Activated T-cell treated with anti-CD3 and anti-CD28 coated beads for 1 hour (primary cell): Measurements from ENCODE around the gene RGP1.
A peak's percentile ranks its signal among the peaks of the same experiment; 100 is the strongest.

ENCODE experiments used
- DNase-seq: peaks from one replicate; pipeline ENCODE4 v3.0.0-alpha.2; 2020; ENCODE audit warnings: low read depth

Gene RGP1

DNA sequence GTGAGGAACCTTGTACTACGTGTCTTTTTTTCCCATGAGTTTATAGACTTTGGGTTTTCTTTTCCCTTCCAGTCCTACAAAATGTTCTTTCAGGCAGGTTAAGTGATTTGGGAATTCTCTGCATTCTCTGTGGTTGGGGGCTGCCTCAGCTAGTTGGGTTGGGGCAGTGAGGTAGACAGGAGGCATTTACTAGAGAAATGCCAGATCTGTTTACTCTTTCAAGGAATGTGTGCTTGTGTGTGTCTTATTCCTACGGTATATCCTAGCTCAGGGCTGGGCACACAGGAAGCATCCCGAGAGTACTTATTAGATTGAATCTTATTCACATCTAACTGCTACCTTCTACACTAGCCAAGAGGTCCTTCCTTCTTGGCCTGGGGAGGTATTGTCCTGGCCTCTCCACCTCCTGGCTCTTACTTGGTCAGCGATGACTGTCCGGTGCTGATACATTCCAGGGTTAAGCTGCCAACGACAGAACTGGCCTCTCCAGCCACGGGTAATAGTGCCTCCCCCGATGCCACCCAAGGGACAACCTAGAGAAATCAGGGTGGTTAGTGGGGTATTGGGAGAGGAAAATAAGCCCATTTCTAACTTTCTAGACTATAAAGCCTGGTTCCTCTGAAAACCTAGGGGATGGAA lies 5.1 kb upstream of the RGP1 start:
- no peak for DNase-seq

DNA sequence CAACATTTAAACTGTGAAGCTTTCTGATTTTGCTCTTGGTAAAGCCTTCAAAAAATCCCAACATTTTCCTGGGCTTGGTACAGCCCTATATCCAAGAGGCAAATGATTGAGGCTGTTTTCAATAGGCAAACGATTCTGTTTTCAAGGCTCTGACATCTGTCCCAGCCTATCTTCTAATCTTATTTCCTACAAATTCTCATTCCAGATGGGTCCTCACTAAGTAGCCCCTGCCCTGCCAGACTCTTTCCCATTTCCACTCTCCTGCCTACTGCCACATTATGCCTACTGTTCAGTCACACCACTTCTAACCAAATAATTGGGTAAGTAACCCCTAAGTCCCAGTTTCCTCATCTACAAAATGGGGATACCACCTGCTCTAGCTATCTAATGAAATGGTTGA lies 3.5 kb upstream of the RGP1 start:
- no peak for DNase-seq

DNA sequence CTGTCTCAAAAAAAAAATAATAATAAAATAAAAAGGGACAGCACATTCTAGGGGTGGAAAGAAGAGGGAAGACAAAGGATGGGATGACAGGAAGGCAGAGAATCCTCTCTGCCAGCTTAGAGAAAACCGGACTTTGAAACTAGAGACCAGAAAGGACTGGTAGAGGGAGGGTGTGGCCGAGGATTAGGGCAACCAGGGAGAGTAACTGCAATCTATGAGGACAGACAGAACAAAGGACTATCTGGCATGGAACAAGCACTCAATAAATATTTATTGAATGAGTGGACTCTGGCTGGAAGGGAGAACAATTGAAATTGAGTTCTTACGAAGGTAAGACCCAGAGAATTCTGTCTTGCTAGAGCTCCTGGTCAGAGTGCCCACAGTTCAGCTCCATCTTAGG lies 2.5 kb upstream of the RGP1 start:
- no peak for DNase-seq

DNA sequence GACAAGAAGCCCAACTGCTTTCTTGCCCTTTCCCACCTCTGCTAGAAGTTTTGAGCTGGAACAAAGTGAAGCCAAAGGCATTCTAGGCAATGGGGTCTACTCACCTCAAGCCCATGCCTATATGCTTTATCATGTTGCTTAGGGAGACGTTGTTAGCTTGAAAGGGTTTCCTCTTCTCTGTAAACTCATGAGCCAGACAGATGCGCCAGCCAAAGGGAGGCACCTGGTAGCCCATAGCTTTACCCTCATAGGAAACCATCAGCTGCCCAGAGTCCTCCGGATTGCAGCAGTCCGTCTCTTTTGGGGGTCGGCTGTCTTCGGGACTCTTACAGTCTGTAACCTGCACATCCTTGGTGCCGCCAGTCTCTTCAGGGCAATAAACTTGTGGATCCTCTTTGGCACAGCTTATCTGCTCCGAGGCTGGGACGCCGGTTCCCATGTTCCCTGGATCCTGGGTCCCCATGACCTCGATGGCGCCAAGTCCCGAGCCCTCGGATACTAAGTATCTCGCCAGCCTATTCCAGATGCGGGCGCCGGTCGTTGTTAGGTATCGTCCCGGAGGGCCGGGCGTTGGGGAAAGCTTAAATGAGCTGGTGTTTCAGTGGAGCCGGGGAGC lies 737 bp upstream of the RGP1 start:
- DNase-seq: no peak

DNA sequence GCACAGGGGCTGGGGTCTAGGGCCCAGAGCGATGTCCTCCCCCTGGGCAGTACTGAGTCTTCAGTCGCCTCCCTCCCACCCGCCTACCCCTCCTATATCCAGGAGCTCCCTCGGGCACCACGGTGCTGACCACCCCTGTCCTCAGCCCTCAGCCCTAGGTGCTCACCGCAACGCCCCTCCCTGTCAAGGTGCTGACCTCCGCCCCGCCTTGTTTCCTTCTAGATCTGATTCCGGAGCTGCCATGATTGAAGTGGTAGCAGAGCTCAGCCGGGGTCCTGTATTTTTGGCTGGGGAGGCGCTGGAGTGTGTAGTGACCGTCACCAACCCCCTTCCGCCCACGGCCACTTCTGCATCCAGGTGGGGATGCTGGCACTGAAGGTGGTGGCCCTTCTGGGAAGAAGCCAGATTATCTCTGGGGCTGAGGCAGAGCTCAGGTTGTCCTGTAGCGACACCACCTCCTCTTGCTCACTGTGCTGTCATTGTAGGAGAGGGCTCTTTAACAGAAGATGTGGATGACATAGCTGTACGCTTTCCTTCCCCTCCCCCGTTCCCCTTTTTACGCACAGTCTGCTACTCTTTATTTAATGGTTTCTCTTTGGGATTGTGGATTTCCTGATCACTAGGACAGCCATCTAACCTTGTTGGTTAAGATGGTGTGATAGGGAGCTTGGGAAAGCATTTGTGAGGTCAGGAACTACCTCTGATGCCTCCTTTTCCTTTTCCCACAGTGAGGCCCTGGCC lies 598 bp downstream of the RGP1 start:
- DNase-seq: peak; percentile 33

DNA sequence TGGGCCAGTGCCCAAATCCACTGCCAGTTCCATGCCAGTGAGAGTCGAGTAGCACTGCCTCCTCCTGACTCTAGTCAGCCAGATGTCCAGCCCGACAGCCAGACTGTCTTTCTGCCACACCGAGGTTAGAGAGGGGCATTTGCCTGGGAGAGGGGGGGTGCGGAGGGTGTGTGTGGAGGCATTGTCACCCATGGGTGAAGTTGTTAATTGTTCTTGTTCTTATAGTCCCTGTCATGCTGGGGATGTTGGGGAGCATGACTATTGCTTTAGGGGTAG lies 1.1 kb downstream of the RGP1 start:
- DNase-seq: no peak

DNA sequence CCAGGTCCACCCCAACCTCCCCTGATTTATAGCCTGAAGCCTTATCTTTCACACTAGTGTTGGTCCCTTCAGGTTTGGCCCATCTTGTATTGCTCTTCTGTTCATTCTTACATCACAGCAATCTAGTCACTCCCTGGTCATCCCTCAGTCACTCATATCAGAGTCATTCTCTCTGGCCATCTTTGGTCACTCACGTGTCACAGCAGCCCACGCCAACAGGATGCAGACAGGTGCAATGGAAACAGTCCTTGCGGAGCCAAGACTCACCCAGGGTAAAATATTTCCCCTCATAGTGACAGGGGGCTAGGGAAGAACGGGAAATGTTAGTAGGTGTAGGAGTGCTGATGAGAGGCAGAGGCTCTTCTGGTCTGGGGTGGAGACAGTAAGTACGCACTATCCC lies 4.4 kb downstream of the RGP1 start:
- no peak for DNase-seq

DNA sequence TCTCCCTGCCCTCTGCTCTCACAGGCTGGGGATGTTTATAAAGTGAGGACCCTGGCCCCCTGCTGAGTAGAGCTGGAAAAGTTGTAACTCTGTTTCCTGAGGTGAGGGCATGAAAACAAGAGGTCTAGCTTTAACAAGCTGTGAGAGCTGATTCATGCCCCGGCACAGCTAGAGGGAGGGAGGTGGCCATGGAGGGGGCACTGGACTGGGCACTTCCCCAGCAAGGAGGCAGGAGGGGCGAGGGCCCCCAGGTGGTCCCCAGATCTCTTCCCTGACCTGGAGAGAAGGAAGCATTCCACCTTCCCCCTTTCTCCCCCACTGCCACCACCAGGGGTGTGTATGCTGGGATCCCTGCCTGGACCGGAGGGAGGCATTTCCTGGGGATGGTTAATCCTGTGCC lies 5.2 kb downstream of the RGP1 start, which contains the start of gene MSMP:
Gene MSMP, minus strand, starts transcription at position 13 of the 400 bp plus-strand sequence. CDS start 147 bp downstream, outside the sequence.
- DNase-seq: no peak

DNA sequence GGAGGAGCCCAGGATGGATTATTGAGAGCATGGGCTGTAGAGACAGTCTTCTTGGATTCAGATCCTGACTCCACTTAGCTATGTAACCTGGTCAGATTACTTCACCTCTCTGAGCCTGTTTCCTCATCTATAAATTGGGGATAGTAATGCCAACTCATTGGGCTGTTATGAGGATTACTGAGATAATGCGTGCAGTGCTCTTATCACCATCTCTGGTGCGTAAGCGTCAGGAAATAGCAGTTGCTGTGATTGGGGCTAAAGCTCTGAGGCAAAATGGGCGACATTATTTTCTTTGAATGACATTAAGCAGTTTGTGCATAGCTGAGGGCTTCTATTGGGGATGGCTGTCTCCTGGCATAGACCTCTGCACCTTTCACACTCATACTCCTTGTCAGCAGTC lies 6.0 kb downstream of the RGP1 start:
- no peak for DNase-seq

DNA sequence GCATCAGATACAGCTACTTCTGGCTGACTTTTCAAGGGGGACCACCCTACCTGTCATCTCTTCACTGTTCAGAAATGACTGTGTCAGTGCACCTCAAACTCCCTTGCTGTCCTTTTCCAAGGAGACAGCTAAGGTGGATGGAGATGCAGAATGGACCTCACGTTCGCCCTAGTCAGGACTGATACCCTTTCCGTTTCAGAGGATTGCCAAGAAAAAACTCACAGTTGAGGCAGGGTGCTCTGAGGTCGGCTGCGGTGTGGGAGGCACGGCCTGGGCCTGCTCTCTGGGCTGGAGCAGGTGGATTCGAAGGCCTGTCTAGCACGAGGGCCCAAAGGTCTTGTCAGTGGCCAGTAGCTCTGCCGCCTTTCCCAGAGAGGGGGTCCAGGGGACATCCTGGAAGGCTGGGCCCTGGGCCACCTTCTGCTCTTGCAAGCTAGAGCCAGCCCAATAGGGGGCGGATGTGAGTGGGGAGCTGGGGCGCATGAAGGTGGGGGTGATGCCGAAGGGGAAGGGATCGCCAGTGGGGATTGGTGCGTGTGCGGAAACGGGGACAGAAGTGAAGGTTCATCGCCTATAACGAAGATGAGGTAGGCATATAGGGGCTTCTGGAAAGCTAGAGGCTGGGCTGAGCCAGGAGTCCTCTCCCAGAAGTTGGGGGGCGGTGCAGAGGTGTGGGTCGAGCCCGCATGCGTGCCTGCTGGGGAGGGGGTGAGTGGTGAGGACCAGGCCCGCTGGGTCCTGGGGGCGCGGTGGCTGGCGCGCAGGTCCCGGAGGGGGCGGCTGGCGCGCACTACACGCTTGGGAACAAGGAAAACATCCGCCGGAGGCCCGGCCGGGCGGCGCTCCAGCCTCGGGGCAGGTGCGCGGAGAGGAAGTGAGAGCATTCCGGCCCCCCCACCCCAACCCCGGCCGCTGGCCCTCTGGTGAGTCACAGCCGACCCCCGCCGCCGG lies 7.5 kb downstream of the RGP1 start:
- peak; percentile 73 for DNase-seq

DNA sequence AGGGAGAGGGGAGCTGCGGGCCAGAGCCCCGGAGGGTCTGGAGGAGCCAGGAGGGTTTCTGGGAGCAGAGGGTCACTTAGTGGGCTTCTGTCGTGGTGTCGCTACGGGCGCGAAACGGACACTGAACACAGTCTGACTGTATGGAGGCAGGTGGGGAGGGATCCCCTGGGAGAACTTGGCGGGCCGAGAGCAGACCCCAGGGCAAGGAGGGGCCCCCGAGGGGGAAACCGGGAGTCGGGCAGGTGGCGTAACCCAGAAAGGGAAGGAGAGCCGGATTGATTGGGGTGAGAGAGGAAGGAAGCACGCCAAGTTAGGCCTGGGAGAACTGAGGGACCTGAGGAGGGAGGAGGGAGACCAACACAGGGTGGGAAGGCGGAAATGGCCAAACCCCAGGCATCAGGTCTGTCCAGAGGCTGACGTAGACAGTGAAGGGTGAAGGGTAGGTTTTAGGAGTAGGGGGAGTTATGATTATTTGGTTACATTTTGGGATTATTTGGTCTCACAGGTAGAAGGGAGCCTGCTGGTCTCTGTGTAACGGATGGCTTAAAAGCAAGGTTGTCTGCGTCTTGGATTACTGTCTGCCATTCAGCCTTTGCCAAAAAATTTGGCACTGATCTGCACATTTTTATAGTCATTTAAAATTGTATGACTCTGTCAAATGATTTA lies 8.3 kb downstream of the RGP1 start:
- no peak for DNase-seq

DNA sequence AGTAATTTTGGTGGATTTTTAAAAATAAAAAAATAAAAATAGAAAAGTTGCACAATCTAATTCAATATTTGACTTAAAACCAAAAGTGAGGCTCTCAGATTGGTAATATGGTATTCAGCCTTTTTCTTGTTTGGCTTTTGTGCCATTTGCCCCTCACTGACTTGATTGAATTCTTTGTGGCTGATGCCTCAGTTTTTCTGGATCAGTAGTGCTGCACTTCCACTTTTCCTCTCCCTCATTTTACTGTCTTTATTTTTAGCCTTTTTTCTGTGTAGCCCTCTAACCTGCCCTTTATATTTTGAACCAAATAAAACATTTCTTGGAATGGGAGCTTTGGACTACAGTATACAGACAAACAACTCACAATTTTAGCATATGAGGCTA lies 8.8 kb downstream of the RGP1 start:
- no peak for DNase-seq

DNA sequence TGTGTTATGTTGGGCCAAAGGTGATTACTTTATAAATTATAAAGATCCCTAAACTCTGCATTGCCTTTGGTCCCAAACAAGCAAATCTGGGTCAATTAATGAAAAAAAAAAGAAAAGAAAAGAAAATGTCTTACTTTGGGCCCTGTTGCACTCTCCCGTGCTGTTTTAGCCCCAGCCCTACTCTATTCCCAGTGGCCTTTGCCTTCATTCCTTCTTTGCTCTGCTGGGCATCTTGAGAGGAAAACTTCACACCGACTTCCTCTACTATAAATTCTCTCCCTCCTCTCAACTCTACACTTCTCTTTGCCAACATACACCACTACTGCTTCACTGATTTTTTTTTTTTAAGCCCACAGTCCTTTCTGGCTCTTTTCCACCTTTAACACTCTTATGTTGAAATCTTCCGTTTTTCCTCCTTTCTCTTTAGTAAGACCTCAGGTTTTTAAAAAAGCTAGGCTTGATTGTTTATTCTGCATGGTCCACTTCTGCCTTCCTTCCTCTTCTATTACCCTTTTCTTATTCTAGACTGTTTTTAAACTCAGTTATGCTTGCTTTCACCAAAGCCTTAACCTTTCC lies 9.5 kb downstream of the RGP1 start:
- no peak for DNase-seq

DNA sequence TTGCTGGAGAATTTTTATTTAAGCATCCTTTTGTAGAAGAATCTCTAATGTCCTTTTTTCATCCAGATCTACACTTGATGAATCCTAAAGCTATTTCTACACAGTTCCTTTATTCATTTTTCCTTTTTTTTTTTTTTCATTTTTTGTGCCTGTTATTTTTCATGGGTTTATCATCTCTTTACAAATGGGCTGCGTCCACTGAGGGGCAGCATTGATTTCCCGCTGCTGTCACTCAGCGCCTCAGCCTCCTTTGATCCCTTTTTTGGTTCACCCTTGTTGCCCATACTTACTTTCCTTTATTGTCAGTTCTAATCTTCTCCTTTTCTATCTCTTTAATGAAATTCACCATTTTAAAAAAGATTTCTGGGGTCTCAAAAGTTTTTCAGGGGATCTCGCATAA lies 10.7 kb downstream of the RGP1 start:
- DNase-seq: no peak

DNA sequence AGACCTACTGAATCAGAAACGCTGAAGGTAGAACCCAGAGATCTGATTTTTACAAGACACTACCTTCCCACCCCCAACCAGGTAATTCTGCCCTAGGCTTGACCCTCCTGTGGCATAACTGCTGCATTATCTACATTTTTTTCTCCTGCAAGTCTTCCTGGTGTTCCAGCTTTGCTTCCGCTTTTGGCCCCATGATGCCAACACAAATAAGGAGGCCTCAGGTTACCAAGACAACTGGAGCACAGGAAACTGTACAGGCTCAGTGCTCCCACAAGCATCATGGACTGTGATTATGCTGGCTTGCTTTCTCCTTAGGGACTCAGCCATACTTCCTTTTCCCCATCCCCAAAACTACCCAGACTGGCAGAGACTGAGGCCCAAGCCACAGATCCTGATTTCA lies 11.6 kb downstream of the RGP1 start:
- no peak for DNase-seq

DNA sequence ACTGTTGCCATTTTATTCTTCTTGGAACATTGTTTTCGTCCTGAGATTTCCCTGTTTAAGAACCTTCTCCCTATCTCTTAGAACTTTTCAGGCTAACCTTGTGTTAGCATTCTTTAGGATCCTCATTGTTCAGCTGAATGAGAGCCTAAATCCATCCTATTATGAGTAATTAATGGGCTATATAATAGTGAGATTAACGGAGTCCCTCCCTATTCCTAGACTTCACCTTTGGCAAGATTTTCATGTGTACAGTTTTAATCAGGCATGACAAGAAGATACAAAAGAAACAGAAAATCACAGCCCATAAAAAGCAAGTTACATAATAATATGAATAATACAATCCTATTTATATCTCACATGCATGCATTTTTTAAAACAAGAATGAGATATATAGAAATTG lies 14.1 kb downstream of the RGP1 start:
- no peak for DNase-seq

DNA sequence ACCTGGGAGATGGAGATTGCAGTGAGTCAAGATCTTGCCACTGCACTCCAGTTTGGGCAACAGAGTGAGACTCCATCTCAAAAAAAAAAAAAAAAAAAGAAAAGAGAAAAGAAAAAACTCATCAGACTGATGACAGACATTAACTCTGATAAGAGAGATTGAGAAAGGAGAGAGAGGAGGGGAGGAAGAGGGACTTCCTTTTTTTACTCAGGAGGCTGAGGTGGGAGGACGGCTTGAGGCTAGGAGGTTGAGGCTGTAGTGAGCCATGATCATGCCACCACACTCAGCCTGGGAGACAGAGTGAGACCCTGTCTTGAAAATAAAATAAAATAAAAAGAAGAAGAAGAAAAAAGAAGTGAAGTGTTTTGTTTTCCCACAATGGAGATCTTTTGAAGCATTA lies 14.7 kb downstream of the RGP1 start:
- no peak for DNase-seq

DNA sequence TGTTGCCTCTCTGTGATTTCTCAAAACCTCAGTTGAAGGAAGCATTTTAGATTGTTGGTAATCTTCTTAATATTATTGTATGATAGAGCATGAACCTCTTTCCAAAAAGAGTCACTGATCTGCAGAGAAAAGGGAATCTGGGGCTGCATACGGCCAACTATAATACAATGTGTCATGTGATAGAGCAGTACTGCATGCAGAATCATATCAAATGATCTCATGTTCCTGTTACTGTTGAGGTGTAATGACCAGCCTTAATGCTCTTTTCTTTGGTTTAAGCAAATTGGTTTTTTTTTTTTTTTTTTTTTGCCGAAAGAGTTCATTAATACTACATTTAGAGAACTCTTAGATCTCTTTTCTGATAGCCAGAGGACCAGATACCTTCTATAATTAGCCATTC lies 17.9 kb downstream of the RGP1 start:
- no peak for DNase-seq

DNA sequence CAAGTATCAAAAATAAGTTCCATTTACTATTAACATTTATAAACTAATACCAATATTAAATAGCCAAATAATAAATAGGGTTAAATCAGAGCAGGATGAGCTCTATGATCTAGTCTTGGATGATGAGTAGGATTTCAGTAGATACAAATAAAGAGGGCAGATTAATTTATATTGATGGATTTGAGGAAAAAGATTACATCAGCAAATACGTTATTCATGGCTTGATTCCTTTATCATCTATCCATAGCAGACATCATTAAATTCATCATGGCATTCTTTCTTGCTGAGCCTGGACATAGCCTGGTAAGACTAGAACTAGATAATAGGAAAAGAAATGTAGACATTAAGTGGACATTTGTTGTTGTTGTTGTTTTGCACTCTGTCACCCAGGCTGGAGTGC lies 18.4 kb downstream of the RGP1 start:
- no peak for DNase-seq

DNA sequence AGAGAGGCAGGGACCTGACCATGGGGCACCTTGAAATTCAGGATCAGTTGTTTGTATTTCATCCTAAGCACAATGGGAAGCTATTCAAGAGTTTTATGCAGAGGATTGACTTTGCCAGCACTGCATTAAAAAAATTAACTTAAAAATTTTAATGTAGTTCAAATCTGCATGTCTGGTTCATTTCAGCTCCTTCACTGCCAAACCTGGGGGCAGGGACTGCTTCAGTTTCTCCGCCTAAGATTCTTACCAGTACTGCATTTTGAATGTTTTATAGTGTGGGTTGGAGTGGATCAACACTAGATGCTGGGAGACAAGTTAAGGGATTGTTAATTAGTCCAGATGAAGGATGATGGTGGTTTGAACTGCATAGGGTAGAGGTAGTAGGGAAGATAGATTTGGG lies 20.7 kb downstream of the RGP1 start:
- no peak for DNase-seq

DNA sequence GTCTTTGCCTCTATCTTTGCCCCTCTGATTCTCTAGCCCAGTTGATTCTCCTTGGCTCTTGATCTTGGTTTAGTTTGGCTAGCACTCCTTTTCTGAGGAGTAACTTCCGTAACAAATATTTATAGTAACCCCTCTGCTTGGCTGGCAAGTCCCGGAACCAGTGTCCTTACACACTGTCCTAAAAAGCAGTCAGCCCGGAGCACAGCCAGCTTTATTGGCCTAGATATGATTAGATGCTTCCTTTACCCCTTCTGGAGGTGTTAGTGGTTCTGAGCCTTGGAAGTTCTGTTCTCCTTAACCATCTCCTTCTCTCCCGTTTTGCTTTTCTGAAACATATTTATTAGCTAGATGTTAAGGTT lies 22.0 kb downstream of the RGP1 start:
- no peak for DNase-seq

DNA sequence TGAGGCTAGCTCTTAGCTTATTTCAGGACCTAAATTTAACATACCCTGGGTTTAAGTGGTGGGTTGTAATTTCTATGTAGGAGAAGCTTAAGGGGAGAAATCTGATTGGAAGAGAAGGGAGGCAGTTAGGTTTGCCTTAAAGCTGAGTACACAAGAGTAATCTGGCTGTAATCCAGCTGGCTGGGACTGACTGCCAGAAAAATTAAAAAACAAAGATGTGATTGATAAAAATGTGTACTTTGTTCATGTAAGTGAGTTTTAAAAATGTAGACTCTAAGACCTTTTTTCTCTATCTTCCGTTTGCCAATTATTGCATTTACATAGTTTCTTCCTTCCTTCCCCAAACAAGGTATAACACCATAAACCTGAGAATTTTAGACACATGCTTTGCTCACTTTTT lies 22.4 kb downstream of the RGP1 start:
- no peak for DNase-seq
